HL-60 (cell line): ENCODE results near the gene RAC3.

Experiments
- DNase-seq, 2 experiments: peaks; one replicate each; pipeline ENCODE4 v3.0.0-alpha.2; 2010 to 2020; ENCODE audit warnings: low read depth in 1 of 2, low spot score in 1 of 2
- H3K27ac ChIP-seq: fragments of 250-450 bp; sonication (Bioruptor Pico); replicated peaks from 2 replicates; pipeline ENCODE4 v1.5.1; 2020; ENCODE audit warnings: mild to moderate bottlenecking, moderate library complexity
- H3K27me3 ChIP-seq: fragments of 250-450 bp; sonication (Bioruptor Pico); 2 replicates; pipeline ENCODE4 v1.5.1; 2021; ENCODE audit warnings: mild to moderate bottlenecking, moderate library complexity; ENCODE audit not compliant: insufficient read depth, poor library complexity, severe bottlenecking
- H3K4me3 ChIP-seq: replicated peaks from 2 replicates; pipeline ENCODE4 v1.5.1; 2011; ENCODE audit warnings: mild to moderate bottlenecking, control low read depth, low read length; ENCODE audit not compliant: insufficient read depth
- GABPA ChIP-seq: IDR thresholded peaks from 2 replicates; pipeline ENCODE4 v1.6.1; 2012; ENCODE audit warnings: low read depth
- POLR2AphosphoS5 ChIP-seq: IDR thresholded peaks from 2 replicates; pipeline ENCODE4 v1.6.1; 2012; ENCODE audit warnings: low read depth
- REST ChIP-seq: IDR thresholded peaks from 2 replicates; pipeline ENCODE4 v1.6.1; 2012; ENCODE audit warnings: low read depth; ENCODE audit not compliant: insufficient replicate concordance
- SPI1 ChIP-seq: IDR thresholded peaks from 2 replicates; pipeline ENCODE4 v1.6.1; 2012; ENCODE audit warnings: low read depth, mild to moderate bottlenecking, borderline replicate concordance
- TF ChIP-seq, protein P1 (sequence below): IDR thresholded peaks from one replicate; pipeline ENCODE4 v1.5.1; 2011; ENCODE audit warnings: low read length, control low read depth, inconsistent platforms; ENCODE audit not compliant: insufficient read depth

The RAC3 gene

GRCh38 chr17:82012261-82012639 is 19.2 kb upstream of the RAC3 start:
- Histone ChIP-seq H3K27me3 (no peaks in the 10 kb centered on the region), H3K4me3 (no peak overlapping the region), H3K27ac (no peak overlapping the region)
- no peak for DNase-seq
- TF ChIP-seq GABPA, result no peak
- TF ChIP-seq, protein P1, sequence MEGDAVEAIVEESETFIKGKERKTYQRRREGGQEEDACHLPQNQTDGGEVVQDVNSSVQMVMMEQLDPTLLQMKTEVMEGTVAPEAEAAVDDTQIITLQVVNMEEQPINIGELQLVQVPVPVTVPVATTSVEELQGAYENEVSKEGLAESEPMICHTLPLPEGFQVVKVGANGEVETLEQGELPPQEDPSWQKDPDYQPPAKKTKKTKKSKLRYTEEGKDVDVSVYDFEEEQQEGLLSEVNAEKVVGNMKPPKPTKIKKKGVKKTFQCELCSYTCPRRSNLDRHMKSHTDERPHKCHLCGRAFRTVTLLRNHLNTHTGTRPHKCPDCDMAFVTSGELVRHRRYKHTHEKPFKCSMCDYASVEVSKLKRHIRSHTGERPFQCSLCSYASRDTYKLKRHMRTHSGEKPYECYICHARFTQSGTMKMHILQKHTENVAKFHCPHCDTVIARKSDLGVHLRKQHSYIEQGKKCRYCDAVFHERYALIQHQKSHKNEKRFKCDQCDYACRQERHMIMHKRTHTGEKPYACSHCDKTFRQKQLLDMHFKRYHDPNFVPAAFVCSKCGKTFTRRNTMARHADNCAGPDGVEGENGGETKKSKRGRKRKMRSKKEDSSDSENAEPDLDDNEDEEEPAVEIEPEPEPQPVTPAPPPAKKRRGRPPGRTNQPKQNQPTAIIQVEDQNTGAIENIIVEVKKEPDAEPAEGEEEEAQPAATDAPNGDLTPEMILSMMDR, result no peak
- TF ChIP-seq POLR2AphosphoS5, result no peak
- no peak for TF ChIP-seq SPI1
- TF ChIP-seq REST, result no peak

- H3K27ac ChIP-seq, result no peak overlapping the region
- DNase-seq, result no peak
- H3K27me3 ChIP-seq, result no peaks in the 10 kb centered on the region
- TF ChIP-seq, protein P1, result no peak
- TF ChIP-seq SPI1 (no peak), POLR2AphosphoS5 (no peak), REST (no peak), GABPA (no peak)
- H3K4me3 ChIP-seq, result no peak overlapping the region
Observed at GRCh38 chr17:82012640-82013295, 18.7 kb upstream of the RAC3 start.

- TF ChIP-seq, protein P1, result no peak
- TF ChIP-seq POLR2AphosphoS5, result no peak
- TF ChIP-seq GABPA, result no peak
- TF ChIP-seq SPI1, result no peak
- TF ChIP-seq REST, result no peak
- DNase-seq, result no peak
- Histone ChIP-seq H3K4me3 (no peak overlapping the region), H3K27ac (no peak overlapping the region), H3K27me3 (no peaks in the 10 kb centered on the region)
Observed at GRCh38 chr17:82013341-82013740, 18.1 kb upstream of the RAC3 start.
